Measurements from ENCODE around the gene BRPF3. TPM values are rescaled to one million over a fixed set of nuclear protein-coding genes. Genes with fewer than 3 reads are reported as not detected.
A peak's percentile ranks its signal among the peaks of the same experiment; 100 is the strongest.

BRPF3 gene
- total and polyA plus RNA-seq, 9 of the 15 experiments (the other 6 are each of a cell fraction or from before 2014, with no cell fraction given) = 2.2 to 19.3 (median 8.0) TPM

DNA sequence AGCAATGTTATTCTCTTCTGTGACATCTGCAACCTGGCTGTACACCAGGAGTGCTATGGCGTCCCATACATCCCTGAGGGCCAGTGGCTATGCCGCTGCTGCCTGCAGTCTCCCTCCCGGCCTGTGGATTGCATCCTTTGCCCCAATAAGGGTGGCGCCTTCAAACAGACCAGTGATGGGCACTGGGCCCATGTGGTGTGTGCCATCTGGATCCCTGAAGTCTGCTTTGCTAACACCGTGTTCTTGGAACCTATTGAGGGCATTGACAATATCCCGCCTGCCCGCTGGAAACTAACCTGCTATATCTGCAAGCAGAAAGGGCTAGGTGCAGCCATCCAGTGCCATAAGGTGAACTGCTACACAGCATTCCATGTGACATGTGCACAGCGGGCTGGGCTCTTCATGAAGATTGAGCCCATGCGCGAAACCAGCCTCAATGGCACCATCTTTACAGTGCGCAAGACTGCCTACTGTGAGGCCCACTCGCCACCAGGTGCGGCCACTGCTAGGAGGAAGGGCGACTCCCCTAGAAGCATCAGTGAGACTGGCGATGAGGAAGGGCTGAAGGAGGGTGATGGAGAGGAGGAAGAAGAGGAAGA lies 4.6 kb downstream of the BRPF3 start:
- TF ChIP-seq, protein P1, sequence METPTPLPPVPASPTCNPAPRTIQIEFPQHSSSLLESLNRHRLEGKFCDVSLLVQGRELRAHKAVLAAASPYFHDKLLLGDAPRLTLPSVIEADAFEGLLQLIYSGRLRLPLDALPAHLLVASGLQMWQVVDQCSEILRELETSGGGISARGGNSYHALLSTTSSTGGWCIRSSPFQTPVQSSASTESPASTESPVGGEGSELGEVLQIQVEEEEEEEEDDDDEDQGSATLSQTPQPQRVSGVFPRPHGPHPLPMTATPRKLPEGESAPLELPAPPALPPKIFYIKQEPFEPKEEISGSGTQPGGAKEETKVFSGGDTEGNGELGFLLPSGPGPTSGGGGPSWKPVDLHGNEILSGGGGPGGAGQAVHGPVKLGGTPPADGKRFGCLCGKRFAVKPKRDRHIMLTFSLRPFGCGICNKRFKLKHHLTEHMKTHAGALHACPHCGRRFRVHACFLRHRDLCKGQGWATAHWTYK (CRISPR knock-in tag; IDR thresholded peaks at IDR 0.05) = no peak
- no peak for TF ChIP-seq L3MBTL2 (IDR thresholded peaks at IDR 0.05)
- CTCF ChIA-PET (ENCODE audit: low intra/inter-chr PET ratio) = no interaction called here
- ATAC-seq = no peak
- Histone ChIP-seq H3K9me3 (replicated peaks; ENCODE audit: control insufficient read depth, insufficient read depth, low read depth, low read length) (no peaks in the 10 kb centered on the region), H3K27ac (ENCODE audit: extremely low read depth, low read depth, low read length) (no peak overlapping the region), H3K4me2 (ENCODE audit: insufficient read depth, low read length) (no peak overlapping the region), H3K79me2 (ENCODE audit: control insufficient read depth, insufficient read depth, low read length) (peaks cover 16% of the 10 kb centered on the region), H3K36me3 (ENCODE audit: control insufficient read depth, insufficient read depth, low read length) (peaks cover 60% of the 10 kb centered on the region), H4K20me1 (replicated peaks; ENCODE audit: control insufficient read depth, insufficient read depth, low read length) (no peaks in the 10 kb centered on the region), H3K9ac (ENCODE audit: insufficient read depth in 1 of 2, low read depth in 2 of 2, low read length in 2 of 2) (no peak overlapping the region), H3K27me3 (ENCODE audit: control insufficient read depth in 2 of 2, insufficient read depth in 2 of 2, low read length in 2 of 2) (no peaks in the 10 kb centered on the region), H3K4me1 (replicated peaks in 1 of 2; ENCODE audit: control insufficient read depth in 2 of 2, insufficient read depth in 2 of 2, low read length in 2 of 2) (peaks cover 3 to 8% of the 10 kb centered on the region in 2 experiments; a peak in 3 of 5 replicates), H3K4me3 (no peak overlapping the region), H3K9me1 (ENCODE audit: control insufficient read depth, insufficient read depth, low read length) (no peaks in the 10 kb centered on the region), H2AFZ (ENCODE audit: low read depth, low read length) (no peak overlapping the region)
- FAIRE-seq = no peak
- POLR2A ChIA-PET = interaction anchor here (0.5 kb wide), 1 partner anchor 202 kb away, joined by 4 read pairs; no protein-coding TSS in a partner anchor
- in situ Hi-C loops (cut with MboI) = no loop called here
- intact Hi-C loops (cut with micrococcal nuclease) = no loop called here
- no TSS peak for BruUV-seq (replicated peaks)
- 95% methylated on average over 14 of the region's 15 CpGs for WGBS (ENCODE audit: insufficient coverage, low coverage, missing lambda C conversion rate)
- no peak for DNase-seq (ENCODE audit: extremely low read depth in 1 of 4, low spot score in 3 of 4)

DNA sequence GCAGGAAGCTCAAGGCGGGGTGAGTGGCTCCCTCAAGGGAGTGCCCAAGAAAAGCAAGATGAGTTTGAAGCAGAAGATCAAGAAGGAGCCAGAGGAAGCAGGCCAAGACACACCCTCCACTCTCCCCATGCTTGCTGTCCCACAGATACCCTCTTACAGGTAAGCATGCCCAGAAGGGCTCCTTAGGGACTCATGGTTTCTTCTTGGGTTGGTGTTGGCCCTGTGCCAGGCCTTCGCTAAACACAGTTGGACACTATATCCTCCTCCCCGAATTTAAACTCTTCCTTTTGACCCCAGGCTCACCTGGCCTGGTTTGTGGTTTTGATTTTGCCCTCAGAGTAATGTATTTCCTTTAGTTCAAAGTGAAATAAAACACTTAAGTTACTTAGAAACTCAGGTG lies 5.1 kb downstream of the BRPF3 start:
- no peaks in the 10 kb centered on the region for H3K9me3 ChIP-seq (replicated peaks; ENCODE audit: control insufficient read depth, insufficient read depth, low read depth, low read length)
- DNase-seq (ENCODE audit: extremely low read depth in 1 of 4, low spot score in 3 of 4) (no peak), FAIRE-seq (no peak), ATAC-seq (no peak)
- H3K4me3 ChIP-seq = no peak overlapping the region
- H3K4me2 ChIP-seq (ENCODE audit: insufficient read depth, low read length) = no peak overlapping the region
- in situ Hi-C loops (cut with MboI) = no loop called here
- intact Hi-C loops (cut with micrococcal nuclease) = no loop called here
- BruUV-seq (replicated peaks) = no TSS peak
- WGBS (ENCODE audit: insufficient coverage, low coverage, missing lambda C conversion rate) = 55% methylated on average over 3 of the region's 3 CpGs
- no peaks in the 10 kb centered on the region for H3K9me1 ChIP-seq (ENCODE audit: control insufficient read depth, insufficient read depth, low read length)
- H3K27ac ChIP-seq (ENCODE audit: extremely low read depth, low read depth, low read length) = no peak overlapping the region
- ChIA-PET CTCF (ENCODE audit: low intra/inter-chr PET ratio) (no interaction called here), POLR2A (interaction anchor here (0.5 kb wide), 1 partner anchor 201 kb away, joined by 4 read pairs; no protein-coding TSS in a partner anchor)
- no peaks in the 10 kb centered on the region for H4K20me1 ChIP-seq (replicated peaks; ENCODE audit: control insufficient read depth, insufficient read depth, low read length)
- peaks cover 2 to 5% of the 10 kb centered on the region in 2 experiments; a peak in 3 of 5 replicates for H3K4me1 ChIP-seq (replicated peaks in 1 of 2; ENCODE audit: control insufficient read depth in 2 of 2, insufficient read depth in 2 of 2, low read length in 2 of 2)
- peaks cover 16% of the 10 kb centered on the region for H3K79me2 ChIP-seq (ENCODE audit: control insufficient read depth, insufficient read depth, low read length)
- H3K9ac ChIP-seq (ENCODE audit: insufficient read depth in 1 of 2, low read depth in 2 of 2, low read length in 2 of 2) = no peak overlapping the region
- H3K27me3 ChIP-seq (ENCODE audit: control insufficient read depth in 2 of 2, insufficient read depth in 2 of 2, low read length in 2 of 2) = no peaks in the 10 kb centered on the region
- peaks cover 63% of the 10 kb centered on the region for H3K36me3 ChIP-seq (ENCODE audit: control insufficient read depth, insufficient read depth, low read length)
- H2AFZ ChIP-seq (ENCODE audit: low read depth, low read length) = no peak overlapping the region
- TF ChIP-seq STAT5B (CRISPR knock-in tag; IDR thresholded peaks at IDR 0.05) = no peak
- TF ChIP-seq NFIX (CRISPR knock-in tag; IDR thresholded peaks at IDR 0.05; ENCODE audit: low read depth) = peak; percentile 74
- TF ChIP-seq ZC3H11A (IDR thresholded peaks at IDR 0.05; ENCODE audit: low read depth, low read length) = no peak
- TF ChIP-seq CREM (IDR thresholded peaks at IDR 0.05; ENCODE audit: low read depth) = no peak
- TF ChIP-seq ZNF140 (CRISPR knock-in tag; IDR thresholded peaks at IDR 0.05) = no peak
- TF ChIP-seq, protein P2, sequence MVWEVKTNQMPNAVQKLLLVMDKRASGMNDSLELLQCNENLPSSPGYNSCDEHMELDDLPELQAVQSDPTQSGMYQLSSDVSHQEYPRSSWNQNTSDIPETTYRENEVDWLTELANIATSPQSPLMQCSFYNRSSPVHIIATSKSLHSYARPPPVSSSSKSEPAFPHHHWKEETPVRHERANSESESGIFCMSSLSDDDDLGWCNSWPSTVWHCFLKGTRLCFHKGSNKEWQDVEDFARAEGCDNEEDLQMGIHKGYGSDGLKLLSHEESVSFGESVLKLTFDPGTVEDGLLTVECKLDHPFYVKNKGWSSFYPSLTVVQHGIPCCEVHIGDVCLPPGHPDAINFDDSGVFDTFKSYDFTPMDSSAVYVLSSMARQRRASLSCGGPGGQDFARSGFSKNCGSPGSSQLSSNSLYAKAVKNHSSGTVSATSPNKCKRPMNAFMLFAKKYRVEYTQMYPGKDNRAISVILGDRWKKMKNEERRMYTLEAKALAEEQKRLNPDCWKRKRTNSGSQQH (CRISPR knock-in tag; IDR thresholded peaks at IDR 0.05) = no peak
- TF ChIP-seq, protein P3, sequence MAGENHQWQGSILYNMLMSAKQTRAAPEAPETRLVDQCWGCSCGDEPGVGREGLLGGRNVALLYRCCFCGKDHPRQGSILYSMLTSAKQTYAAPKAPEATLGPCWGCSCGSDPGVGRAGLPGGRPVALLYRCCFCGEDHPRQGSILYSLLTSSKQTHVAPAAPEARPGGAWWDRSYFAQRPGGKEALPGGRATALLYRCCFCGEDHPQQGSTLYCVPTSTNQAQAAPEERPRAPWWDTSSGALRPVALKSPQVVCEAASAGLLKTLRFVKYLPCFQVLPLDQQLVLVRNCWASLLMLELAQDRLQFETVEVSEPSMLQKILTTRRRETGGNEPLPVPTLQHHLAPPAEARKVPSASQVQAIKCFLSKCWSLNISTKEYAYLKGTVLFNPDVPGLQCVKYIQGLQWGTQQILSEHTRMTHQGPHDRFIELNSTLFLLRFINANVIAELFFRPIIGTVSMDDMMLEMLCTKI (IDR thresholded peaks at IDR 0.05; ENCODE audit: partially characterized antibody) = no peak
- TF ChIP-seq NFIC (IDR thresholded peaks at IDR 0.05) = peak; percentile 96
- no peak for TF ChIP-seq MAFG (tag; conservative IDR thresholded peaks at IDR 0.05)
